Astrocyte (in vitro differentiated cells and primary cell): ENCODE results near the gene ALDH1L1. TPM values are rescaled to one million over a fixed set of nuclear protein-coding genes. Genes with fewer than 3 reads are reported as not detected.

ENCODE experiments used
- DNase-seq: peaks from one replicate; pipeline ENCODE4 v3.0.0-alpha.2; 2010; ENCODE audit warnings: low read depth
- FAIRE-seq: peaks from 2 replicates; lab custom pipeline; 2011; peaks lifted over from hg19 to GRCh38; lab: Jason Lieb, UNC
- H2AFZ ChIP-seq: 2 replicates; pipeline ENCODE4 v1.6.0; 2012; ENCODE audit warnings: low read depth, low read length, inconsistent platforms
- H3K27ac ChIP-seq: 2 replicates; pipeline ENCODE4 v1.5.1; 2011; ENCODE audit warnings: low read depth, low read length, inconsistent platforms
- H3K27me3 ChIP-seq: 2 replicates; pipeline ENCODE4 v1.6.0; 2011; ENCODE audit warnings: low read length, inconsistent platforms; ENCODE audit not compliant: insufficient read depth
- H3K36me3 ChIP-seq: 2 replicates; pipeline ENCODE4 v1.5.1; 2011; ENCODE audit warnings: low read length, inconsistent platforms; ENCODE audit not compliant: insufficient read depth
- H3K4me1 ChIP-seq: 2 replicates; pipeline ENCODE4 v1.5.1; 2011; ENCODE audit warnings: low read length, inconsistent platforms; ENCODE audit not compliant: insufficient read depth
- H3K4me2 ChIP-seq: 2 replicates; pipeline ENCODE4 v1.6.0; 2012; ENCODE audit warnings: low read length, inconsistent platforms
- H3K4me3 ChIP-seq: 2 replicates; pipeline ENCODE4 v1.5.1; 2011; ENCODE audit warnings: low read depth, mild to moderate bottlenecking, low read length, inconsistent platforms; ENCODE audit not compliant: insufficient read depth
- H3K79me2 ChIP-seq: 2 replicates; pipeline ENCODE4 v1.6.0; 2012; ENCODE audit warnings: mild to moderate bottlenecking, low read length, inconsistent platforms; ENCODE audit not compliant: insufficient read depth
- H3K9ac ChIP-seq: 2 replicates; pipeline ENCODE4 v1.6.0; 2012; ENCODE audit warnings: mild to moderate bottlenecking, low read length, inconsistent platforms
- H3K9me3 ChIP-seq: 2 replicates; pipeline ENCODE4 v1.5.1; 2012; ENCODE audit warnings: low read depth, mild to moderate bottlenecking, low read length, inconsistent platforms; ENCODE audit not compliant: insufficient read depth
- H4K20me1 ChIP-seq: 2 replicates; pipeline ENCODE4 v1.6.0; 2012; ENCODE audit warnings: low read length, inconsistent platforms; ENCODE audit not compliant: insufficient read depth
- H3K27ac Mint-ChIP-seq: one replicate; pipeline ENCODE4 v1.8.0; 2021; ENCODE audit warnings: mild to moderate bottlenecking, mixed read lengths; ENCODE audit not compliant: unreplicated experiment
- H3K27me3 Mint-ChIP-seq: one replicate; pipeline ENCODE4 v1.8.0; 2021; ENCODE audit warnings: low read depth, mixed read lengths; ENCODE audit not compliant: unreplicated experiment
- H3K36me3 Mint-ChIP-seq: one replicate; pipeline ENCODE4 v1.8.0; 2021; ENCODE audit warnings: low read depth, mixed read lengths; ENCODE audit not compliant: unreplicated experiment
- H3K4me1 Mint-ChIP-seq: one replicate; pipeline ENCODE4 v1.8.0; 2021; ENCODE audit warnings: low read depth, mixed read lengths; ENCODE audit not compliant: unreplicated experiment
- H3K4me3 Mint-ChIP-seq: one replicate; pipeline ENCODE4 v1.8.0; 2021; ENCODE audit warnings: mild to moderate bottlenecking, moderate library complexity, mixed read lengths; ENCODE audit not compliant: unreplicated experiment
- H3K9me3 Mint-ChIP-seq: one replicate; pipeline ENCODE4 v1.8.0; 2021; ENCODE audit warnings: mild to moderate bottlenecking, mixed read lengths; ENCODE audit not compliant: unreplicated experiment
- CTCF ChIP-seq: IDR thresholded peaks from 2 replicates; pipeline ENCODE4 v1.5.1; 2011; ENCODE audit warnings: low read depth, mild to moderate bottlenecking, inconsistent platforms, low read length, moderate library complexity; ENCODE audit not compliant: insufficient read depth
- EZH2 ChIP-seq: IDR thresholded peaks from 2 replicates; pipeline ENCODE4 v1.6.1; 2012; ENCODE audit warnings: mild to moderate bottlenecking, low read length, inconsistent platforms; ENCODE audit not compliant: insufficient read depth
- total RNA-seq: library from RNA; stranded (reverse); gene quantifications from 2 replicates; pipeline ENCODE4 v1.2.1, GENCODE V29; 2021

Gene ALDH1L1
- total RNA-seq, 1 donor from 2014 or later: not detected

DNA sequence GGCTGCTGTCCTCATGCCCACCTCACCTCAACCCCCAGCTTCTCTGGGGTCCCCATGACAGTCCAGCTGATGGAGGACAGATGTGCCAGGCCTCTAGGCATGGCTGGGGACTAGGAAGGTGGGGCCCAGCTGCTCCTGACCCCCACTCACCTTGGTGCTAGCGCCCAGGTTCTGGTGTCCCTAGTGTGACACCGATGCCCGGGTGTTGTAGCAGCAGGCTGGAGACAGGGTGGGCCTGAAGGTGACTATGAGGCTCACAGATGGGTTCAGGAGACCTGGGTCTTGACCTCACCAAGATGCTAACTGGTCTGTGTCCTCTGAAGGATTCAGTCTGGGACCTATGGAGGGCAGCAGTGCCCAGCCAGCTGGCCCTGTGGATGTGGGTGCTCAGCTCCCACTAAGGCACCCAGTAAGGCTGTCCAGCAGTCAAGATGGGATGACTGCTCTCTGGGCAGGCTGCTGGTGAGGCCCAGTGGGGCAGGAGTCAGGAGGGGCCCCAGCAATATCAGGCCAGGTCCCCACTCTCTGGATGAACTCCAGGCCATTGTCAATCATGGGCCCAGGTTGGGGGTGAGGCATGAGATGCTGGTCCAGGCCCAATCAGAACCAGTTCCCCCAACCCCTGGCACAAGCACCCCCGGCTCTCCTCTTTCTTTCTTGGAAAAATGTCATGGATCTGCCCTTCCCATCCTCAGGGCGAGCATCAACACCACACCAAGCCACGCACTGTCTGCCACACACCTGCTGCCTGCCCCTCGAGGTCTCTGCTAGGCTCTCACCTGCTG lies 33.0 kb downstream of the ALDH1L1 start:
- Histone ChIP-seq H3K27ac (no peak overlapping the region), H2AFZ (no peak overlapping the region), H3K36me3 (no peaks in the 10 kb centered on the region), H3K9ac (no peak overlapping the region), H3K4me2 (no peak overlapping the region), H3K27me3 (peaks cover 2% of the 10 kb centered on the region), H4K20me1 (no peaks in the 10 kb centered on the region), H3K4me1 (no peaks in the 10 kb centered on the region), H3K4me3 (no peak overlapping the region), H3K9me3 (no peaks in the 10 kb centered on the region), H3K79me2 (no peaks in the 10 kb centered on the region)
- DNase-seq (no peak), FAIRE-seq (no peak)
- Mint-ChIP-seq H3K27ac (no peak overlapping the region), H3K27me3 (peaks cover 32% of the 10 kb centered on the region), H3K9me3 (no peaks in the 10 kb centered on the region), H3K36me3 (peaks cover 2% of the 10 kb centered on the region), H3K4me1 (no peaks in the 10 kb centered on the region), H3K4me3 (no peak overlapping the region)
- TF ChIP-seq EZH2 (no peak), CTCF (no peak)

GRCh38 chr3:126146525-126147146 lies 33.8 kb downstream of the ALDH1L1 start:
- Histone ChIP-seq H3K36me3 (no peaks in the 10 kb centered on the region), H3K27ac (no peak overlapping the region), H3K79me2 (no peaks in the 10 kb centered on the region), H3K4me2 (no peak overlapping the region), H3K27me3 (peaks cover 2% of the 10 kb centered on the region), H3K9me3 (no peaks in the 10 kb centered on the region), H3K4me1 (no peaks in the 10 kb centered on the region), H3K4me3 (no peak overlapping the region), H3K9ac (no peak overlapping the region), H4K20me1 (no peaks in the 10 kb centered on the region), H2AFZ (no peak overlapping the region)
- FAIRE-seq (no peak), DNase-seq (no peak)
- Mint-ChIP-seq H3K4me1 (no peaks in the 10 kb centered on the region), H3K27me3 (peaks cover 29% of the 10 kb centered on the region), H3K9me3 (no peaks in the 10 kb centered on the region), H3K4me3 (no peak overlapping the region), H3K36me3 (peaks cover 2% of the 10 kb centered on the region), H3K27ac (no peak overlapping the region)
- TF ChIP-seq CTCF: no peak
- no peak for TF ChIP-seq EZH2

DNA sequence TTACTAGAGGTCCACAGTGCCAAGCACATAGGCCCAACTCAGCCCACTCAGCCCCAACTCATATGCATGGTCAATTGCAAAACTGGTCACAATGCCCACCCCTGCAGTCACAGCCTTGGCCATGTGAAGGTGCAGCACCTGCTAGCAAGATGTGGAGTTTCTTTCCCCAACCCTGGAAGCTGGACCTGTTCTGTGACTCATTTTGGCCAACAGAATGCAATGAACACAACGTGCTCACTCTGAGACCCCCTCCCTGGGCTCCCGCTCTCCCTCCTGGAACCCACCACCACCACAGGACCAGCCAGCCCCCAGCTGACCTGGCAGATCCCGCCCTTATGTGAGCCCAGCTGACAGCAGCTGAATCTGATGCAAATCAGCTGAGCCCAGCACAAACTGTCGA lies 34.4 kb downstream of the ALDH1L1 start:
- H3K27me3 ChIP-seq: peaks cover 2% of the 10 kb centered on the region
- no peaks in the 10 kb centered on the region for H3K9me3 Mint-ChIP-seq
- no peaks in the 10 kb centered on the region for H3K4me1 Mint-ChIP-seq
- H3K27me3 Mint-ChIP-seq: peaks cover 25% of the 10 kb centered on the region
- TF ChIP-seq CTCF: no peak
- no peak for TF ChIP-seq EZH2
- no peaks in the 10 kb centered on the region for H3K9me3 ChIP-seq
- H3K36me3 Mint-ChIP-seq: peaks cover 2% of the 10 kb centered on the region
- no peak overlapping the region for H3K4me2 ChIP-seq
- no peak overlapping the region for H3K27ac Mint-ChIP-seq
- H3K4me3 ChIP-seq: no peak overlapping the region
- no peaks in the 10 kb centered on the region for H3K79me2 ChIP-seq
- no peak overlapping the region for H2AFZ ChIP-seq
- FAIRE-seq (no peak), DNase-seq (no peak)
- H3K27ac ChIP-seq: no peak overlapping the region
- no peaks in the 10 kb centered on the region for H3K36me3 ChIP-seq
- no peak overlapping the region for H3K4me3 Mint-ChIP-seq
- no peak overlapping the region for H3K9ac ChIP-seq
- H4K20me1 ChIP-seq: no peaks in the 10 kb centered on the region
- H3K4me1 ChIP-seq: no peaks in the 10 kb centered on the region
